Muscle of back (tissue), 11 donors: ENCODE results near the gene BRD3. TPM values are rescaled to one million over a fixed set of nuclear protein-coding genes. Genes with fewer than 3 reads are reported as not detected.

Experiments
- DNase-seq, 3 donors: peaks; one replicate each; pipeline versions ENCODE4 v3.0.0 to v3.0.0-alpha.2; 2013
- polyA plus RNA-seq, 10 donors: library from polyadenylated mRNA; unstranded; fragments of 120-200 nt; gene quantifications; one replicate each; pipeline ENCODE4 v1.2.1, GENCODE V29; 2013; ENCODE audit not compliant: insufficient read length in 10 of 10

Gene BRD3
- polyA plus RNA-seq, 10 donors = 51.7 to 67.4 (median 58.4) TPM

GRCh38 chr9:134068744-134069479 is 1.1 kb upstream of the BRD3 start:
- DNase-seq = no peak

GRCh38 chr9:134066913-134067851 is 644 bp downstream of the BRD3 start:
- peak in 2 of 3 donors; percentile 47 to 67 for DNase-seq

DNA sequence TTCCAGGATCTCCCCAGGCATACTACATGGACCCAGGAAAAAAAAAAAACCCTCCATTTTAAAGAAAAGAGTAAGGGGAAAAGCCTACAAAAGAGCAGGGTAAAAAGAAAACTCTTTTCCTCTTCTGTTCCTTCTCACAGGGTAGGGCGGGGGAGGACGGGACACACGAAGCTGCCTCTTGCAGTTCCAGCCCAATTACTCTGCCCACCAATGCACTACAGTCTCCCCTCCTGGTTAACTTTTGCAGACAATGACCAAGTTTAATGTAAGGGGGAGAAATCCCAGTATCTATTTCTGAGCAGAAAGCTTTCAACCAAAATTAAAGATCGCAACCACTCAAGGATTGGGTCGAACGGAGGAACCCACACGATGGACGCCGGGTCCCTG is 1.3 kb downstream of the BRD3 start:
- DNase-seq = peak in 2 of 3 donors; percentile 30 to 63

DNA sequence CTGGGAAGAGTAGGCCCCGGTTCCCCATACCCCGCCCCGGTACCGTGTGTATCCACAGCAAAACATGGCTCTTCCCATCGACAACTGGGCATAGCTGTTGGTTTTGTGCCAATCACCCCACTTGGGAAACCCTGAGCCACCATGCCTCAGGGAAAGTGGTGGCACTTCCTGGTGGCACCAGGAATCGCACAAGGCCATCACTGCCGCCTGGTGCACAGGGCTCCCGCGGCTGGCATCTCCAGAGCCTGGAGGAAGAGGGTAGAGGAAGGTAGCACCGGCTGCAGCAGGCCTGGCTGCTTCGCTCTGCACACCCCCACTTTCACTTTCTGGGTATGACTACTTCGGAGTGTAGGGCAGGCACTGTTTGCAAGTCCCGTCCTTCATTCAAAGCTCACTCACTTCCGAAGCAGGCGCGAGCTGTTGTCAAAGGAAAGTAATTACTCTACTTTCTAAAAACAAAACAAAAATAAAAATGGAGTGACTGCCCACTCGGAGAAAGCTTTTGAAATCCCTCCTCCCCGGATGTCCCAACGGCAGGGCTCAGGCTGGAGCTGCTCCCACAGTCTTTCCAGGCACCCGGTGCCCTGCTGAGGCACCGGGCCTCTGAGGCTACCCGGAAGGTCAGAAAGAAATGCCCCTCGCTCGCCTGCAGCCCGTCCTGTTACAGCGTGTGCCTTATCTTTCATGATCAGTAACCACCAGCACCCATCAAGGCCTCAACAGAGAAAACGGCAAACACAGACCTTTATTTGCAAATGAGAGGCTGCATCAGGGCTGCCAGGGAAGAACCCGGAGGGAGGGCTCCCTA is 2.0 kb downstream of the BRD3 start:
- DNase-seq = peak in 1 of 3 donors; percentile 45

DNA sequence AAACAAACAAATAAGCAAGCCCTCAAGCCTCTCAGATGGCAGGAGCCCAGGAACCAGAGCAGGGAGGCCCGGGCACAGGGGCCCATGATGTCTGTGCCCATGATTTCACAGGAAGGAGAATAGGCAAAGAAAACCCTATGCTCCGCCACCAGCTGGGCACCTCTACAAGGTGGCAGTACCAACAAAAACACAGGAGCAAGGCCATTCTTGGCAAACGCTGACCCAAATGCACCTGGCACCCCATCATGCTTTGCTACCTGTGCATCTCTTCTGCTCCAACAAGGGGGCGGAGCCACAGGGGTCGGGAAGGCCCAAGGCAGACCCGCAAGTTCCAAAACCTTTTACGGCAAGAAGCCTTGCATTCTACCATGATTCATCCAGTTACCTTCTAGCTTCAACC is 3.1 kb downstream of the BRD3 start:
- DNase-seq = no peak

DNA sequence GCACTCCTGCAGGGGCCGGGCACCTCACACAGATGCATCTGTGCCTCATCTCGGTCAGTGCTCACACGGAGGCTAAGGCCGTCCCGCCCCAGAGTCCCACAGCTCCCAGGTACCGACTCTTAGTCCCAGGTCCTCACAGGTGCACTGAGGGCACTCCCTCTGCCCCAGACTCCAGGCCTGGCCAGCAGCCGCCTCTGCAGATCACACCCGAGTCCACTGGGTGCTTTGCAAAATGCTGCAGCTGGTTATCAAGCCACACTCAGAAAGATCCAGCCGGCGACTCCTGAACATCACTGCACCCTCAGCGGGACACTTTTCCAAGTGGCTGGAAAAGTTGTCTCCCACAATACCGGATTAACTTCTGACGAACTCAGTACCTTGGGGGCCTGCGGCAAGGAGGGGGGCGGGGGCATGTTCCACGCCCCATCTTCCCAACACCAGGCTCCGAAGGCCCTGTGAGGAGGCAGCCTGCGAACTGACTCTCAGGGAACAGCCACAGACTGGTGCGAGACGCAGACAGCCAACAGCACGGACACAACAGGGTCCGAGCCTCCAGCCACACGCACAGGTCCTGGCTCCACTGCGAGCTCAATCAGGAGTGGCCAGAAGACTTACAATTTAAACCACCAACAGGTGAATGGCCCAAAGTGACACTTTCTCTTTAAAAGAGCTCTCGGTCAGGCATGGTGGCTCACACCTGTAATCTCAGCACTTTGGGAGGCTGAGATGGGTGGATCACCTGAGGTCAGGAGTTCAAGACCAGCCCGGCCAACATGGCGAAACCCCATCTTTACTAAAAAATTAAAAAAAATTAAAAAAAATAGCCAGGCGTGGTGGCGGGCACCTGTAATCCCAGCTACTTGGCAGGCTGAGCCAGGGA is 4.0 kb downstream of the BRD3 start:
- no peak for DNase-seq

DNA sequence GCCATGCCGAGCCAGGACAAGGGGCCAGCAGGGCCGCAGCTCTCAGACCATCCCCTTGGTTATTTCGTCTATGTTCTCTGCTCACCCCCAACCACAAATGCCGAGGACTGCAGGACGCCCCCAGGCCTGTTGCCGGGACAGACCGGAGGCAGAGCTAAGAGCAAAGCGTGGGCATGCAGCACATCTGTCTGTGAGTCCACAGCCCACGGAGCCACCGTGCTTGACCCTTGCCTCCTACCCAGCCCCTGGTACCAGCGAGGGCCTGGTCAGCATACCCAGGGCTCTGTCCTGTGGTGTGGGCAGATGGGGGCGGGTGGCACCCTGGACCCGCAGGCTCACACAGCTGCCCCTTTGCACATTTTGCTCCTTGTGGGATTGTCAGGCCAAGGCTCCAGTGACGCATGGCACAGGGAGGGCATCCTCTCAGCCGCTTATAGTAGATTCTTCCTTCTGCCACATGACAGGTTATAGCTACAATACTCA is 4.7 kb downstream of the BRD3 start:
- no peak for DNase-seq

- no peak for DNase-seq
These were observed 5.3 kb downstream of the BRD3 start for GRCh38 chr9:134062461-134063087.

DNA sequence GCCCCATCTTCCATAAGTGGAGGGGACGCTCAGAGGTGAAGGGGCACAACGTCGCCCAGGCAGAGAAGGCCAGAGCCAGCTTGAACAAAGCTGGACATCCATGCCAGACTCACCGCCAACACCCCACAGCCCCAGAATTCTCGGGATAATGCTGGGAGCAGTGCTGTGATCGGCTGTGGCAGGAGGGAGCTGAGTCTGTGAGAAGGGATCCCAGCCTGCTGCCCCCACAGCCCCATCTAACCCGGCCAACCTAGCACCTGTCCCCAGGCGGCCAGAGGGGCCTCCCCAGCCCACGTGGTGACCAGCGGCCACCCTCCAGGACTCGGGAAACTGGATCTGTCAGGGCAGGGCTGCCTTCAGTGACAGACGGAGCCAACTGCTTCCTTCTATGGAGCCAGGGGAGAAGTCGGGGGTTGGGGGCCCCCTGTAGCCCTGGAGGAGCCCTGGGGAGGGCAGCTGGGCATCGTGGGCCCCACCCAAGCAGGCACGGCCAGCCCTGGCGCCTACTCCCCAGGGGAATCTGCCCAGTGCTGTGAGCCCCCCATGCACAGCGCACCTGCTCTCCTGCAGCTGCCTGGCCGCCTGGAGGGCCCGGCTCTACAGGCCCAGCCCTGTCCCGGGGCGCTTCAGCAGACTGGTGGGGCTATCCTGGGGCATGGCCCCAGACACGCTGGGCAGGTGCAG is 6.0 kb downstream of the BRD3 start:
- peak; percentile 72 to 83 (median 74) for DNase-seq

DNA sequence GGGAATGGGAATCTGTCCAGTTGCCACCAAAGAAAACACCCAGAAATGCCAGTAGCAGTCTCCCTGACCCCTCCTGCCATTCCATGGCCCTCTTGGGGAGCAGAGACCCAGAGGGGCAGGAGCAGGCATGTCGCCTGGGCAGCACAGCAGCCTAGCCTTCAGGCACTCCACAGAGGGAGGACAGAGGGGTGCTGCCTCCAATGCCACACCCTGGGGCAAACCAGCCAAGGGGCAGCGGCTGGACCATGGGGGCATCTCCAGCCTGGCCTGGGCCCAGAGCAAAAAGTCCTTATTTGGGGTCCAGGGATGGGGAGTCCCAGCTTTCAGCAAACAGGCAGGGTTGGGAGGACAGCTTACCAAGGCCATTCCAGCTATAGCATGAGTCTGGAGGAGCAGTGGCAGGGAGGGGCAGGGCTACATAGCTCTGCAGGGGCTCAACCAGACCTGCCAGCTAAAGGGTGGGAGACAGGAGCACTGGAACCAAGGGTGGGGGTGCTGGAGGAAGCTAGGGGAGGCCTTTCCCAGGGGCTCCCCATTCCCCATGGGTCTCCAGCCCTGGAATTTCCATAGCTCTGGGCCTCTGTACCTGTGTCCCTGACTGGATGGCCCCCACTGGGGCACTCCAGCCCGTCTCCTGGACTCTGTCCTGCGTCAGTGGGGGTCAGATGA is 6.7 kb downstream of the BRD3 start:
- DNase-seq = no peak

DNA sequence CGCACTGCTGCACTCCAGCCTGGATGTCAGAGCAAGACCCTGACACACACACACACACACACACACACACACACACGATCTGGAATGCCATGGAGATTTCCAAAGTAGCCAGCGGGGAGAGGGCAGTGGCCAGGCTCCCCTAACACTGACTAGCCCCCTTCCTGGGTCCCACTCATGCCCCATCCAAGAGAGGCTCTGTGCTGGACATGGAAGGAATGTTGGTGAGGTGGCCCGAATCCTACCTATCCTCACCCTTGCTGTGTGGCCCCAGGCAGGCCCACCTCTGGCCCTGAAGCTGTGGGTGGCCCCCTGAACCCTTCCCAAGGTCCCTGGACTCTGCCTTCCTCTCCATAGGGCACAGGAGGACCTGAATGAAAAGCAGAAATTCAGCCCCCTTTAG is 7.3 kb downstream of the BRD3 start:
- DNase-seq = no peak

DNA sequence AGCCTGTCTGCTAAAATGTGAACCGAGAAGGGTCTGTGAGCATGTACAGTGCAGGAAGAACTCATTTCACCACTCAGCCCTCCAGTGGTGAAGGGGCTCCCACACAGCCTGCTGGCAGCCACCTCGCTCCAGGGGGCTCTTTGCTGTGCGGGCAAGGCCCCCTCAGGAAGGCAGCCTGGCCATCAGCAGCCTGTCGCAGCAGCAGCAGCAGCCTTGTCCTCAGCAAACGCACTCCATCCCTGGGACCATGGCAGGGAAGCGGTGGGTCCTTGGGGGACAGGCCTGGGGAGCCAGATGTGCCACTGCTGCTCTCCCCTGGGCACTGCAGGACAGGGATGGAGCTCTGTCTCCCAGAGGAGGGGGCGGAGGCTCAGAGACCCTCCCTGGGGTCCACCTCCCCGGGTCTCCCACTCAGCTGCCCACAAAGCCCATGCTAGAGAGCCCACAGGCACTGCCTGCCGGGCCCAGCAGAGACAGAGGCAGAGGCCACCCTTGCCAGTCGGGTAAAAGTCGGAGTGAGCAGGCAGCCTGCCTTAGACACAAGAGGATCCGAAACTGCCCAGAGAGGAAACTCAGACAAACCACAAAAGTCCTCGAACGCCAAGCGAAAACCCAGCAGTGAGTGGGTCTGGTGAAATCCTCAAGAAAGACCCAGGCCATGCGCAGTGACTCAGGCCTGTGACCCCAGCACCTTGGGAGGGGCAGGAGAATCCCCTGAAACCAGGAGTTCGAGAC is 8.0 kb downstream of the BRD3 start:
- peak in 1 of 3 donors; percentile 34 for DNase-seq

- no peak for DNase-seq
These were observed 8.6 kb downstream of the BRD3 start for GRCh38 chr9:134059188-134059641.

- DNase-seq = no peak
These were observed 9.1 kb downstream of the BRD3 start for GRCh38 chr9:134058716-134059115.

GRCh38 chr9:134057751-134058701 is 9.8 kb downstream of the BRD3 start:
- DNase-seq = no peak

DNA sequence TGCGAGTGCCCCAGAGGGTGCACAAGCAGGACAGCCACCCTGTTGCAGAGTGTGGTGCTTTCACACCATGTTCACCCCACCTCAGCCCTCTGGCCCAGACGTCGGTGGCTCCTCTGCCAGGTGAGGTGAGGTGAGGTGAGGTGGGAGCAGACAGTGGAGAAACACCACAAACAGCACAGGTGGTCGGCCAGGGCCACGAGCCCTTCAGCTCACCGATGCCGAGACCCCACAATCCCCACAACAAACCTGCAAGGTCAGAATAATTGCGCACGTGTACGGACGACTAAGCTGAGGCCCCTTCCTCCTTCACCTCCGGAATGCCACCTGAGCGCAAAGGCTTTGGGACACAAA is 10.5 kb downstream of the BRD3 start:
- DNase-seq = no peak
